HEK293T (cell line): ENCODE measurements around the gene PDZD7.

ENCODE experiments used
- CTCF ChIA-PET: fragments of 350-600 bp; formaldehyde crosslinking; extraction: SDS; loops from one replicate; lab custom pipeline; 2021; ENCODE audit warnings: antibody characterized with exemption, inconsistent platforms; lab: Yijun Ruan, JAX
- POLR2A ChIA-PET: fragments of 350-600 bp; formaldehyde crosslinking; extraction: SDS; loops from one replicate; lab custom pipeline; 2020; ENCODE audit warnings: antibody characterized with exemption, inconsistent platforms; lab: Yijun Ruan, JAX
- DNase-seq: peaks from one replicate; pipeline ENCODE4 v3.0.0; 2012; ENCODE audit warnings: mixed read lengths; ENCODE audit errors: extremely low spot score
- ARNT ChIP-seq: fragments of 450-650 bp; IDR thresholded peaks from 2 replicates; pipeline ENCODE4 v1.6.1; 2017; ENCODE audit warnings: mild to moderate bottlenecking
- BHLHE40 ChIP-seq: fragments of 450-650 bp; IDR thresholded peaks from 2 replicates; pipeline ENCODE4 v1.6.1; 2016; ENCODE audit warnings: mild to moderate bottlenecking, moderate library complexity, borderline replicate concordance
- CTBP1 ChIP-seq: fragments of 450-650 bp; IDR thresholded peaks from 2 replicates; pipeline ENCODE4 v1.6.1; 2016; ENCODE audit warnings: borderline replicate concordance
- ELF4 ChIP-seq: fragments of 450-650 bp; IDR thresholded peaks from 2 replicates; pipeline ENCODE4 v1.6.1; 2017; ENCODE audit warnings: antibody characterized with exemption
- FOXA1 ChIP-seq: fragments of 450-650 bp; IDR thresholded peaks from 2 replicates; pipeline ENCODE4 v1.6.1; 2016; ENCODE audit warnings: mild to moderate bottlenecking
- FOXK2 ChIP-seq: fragments of 450-650 bp; IDR thresholded peaks from 2 replicates; pipeline ENCODE4 v1.6.1; 2016; ENCODE audit warnings: mild to moderate bottlenecking
- FOXM1 ChIP-seq: fragments of 450-650 bp; IDR thresholded peaks from 2 replicates; pipeline ENCODE4 v1.6.1; 2017; ENCODE audit warnings: mild to moderate bottlenecking, borderline replicate concordance
- HDGF ChIP-seq: fragments of 450-650 bp; IDR thresholded peaks from 2 replicates; pipeline ENCODE4 v1.6.1; 2017; ENCODE audit warnings: antibody characterized with exemption, borderline replicate concordance
- L3MBTL2 ChIP-seq: fragments of 450-650 bp; conservative IDR thresholded peaks from 2 replicates; pipeline ENCODE4 v1.6.1; 2016; ENCODE audit warnings: mild to moderate bottlenecking
- LEF1 ChIP-seq: fragments of 450-650 bp; IDR thresholded peaks from 2 replicates; pipeline ENCODE4 v1.6.1; 2017; ENCODE audit warnings: mild to moderate bottlenecking, borderline replicate concordance
- NFRKB ChIP-seq: fragments of 450-650 bp; IDR thresholded peaks from 2 replicates; pipeline ENCODE4 v1.6.1; 2016; ENCODE audit warnings: mild to moderate bottlenecking, moderate library complexity
- PKNOX1 ChIP-seq: fragments of 450-650 bp; IDR thresholded peaks from 2 replicates; pipeline ENCODE4 v1.6.1; 2016
- SP1 ChIP-seq: fragments of 450-650 bp; IDR thresholded peaks from 2 replicates; pipeline ENCODE4 v1.6.1; 2017
- SUZ12 ChIP-seq: fragments of 450-650 bp; IDR thresholded peaks from 2 replicates; pipeline ENCODE4 v1.6.1; 2016; ENCODE audit warnings: mild to moderate bottlenecking
- TARDBP ChIP-seq: fragments of 450-650 bp; IDR thresholded peaks from 2 replicates; pipeline ENCODE4 v1.6.1; 2016
- ZNF384 ChIP-seq: fragments of 450-650 bp; IDR thresholded peaks from 2 replicates; pipeline ENCODE4 v1.6.1; 2016

Gene PDZD7

GRCh38 chr10:100997360-100998182 lies 33.4 kb downstream of the PDZD7 start:
- ChIA-PET POLR2A (interaction anchor here (0.8 to 4.2 kb wide), 12 partner anchors 9 to 84 kb away, joined by 3 to 27 read pairs (median 4); no protein-coding TSS in a partner anchor), CTCF (interaction anchor here (0.7 to 3.8 kb wide), 12 partner anchors 10 to 69 kb away, joined by 3 to 50 read pairs (median 4); partner anchors contain the start of genes PDZD7, SEMA4G and SFXN3)
- DNase-seq, result peak; percentile 88
- TF ChIP-seq NFRKB, result no peak
- 0 out of 2 replicates have a peak, but pooled peaks have one; percentile 9 for TF ChIP-seq TARDBP
- peak; percentile 28; the same call in 1 of the 2 replicates for TF ChIP-seq L3MBTL2

DNA sequence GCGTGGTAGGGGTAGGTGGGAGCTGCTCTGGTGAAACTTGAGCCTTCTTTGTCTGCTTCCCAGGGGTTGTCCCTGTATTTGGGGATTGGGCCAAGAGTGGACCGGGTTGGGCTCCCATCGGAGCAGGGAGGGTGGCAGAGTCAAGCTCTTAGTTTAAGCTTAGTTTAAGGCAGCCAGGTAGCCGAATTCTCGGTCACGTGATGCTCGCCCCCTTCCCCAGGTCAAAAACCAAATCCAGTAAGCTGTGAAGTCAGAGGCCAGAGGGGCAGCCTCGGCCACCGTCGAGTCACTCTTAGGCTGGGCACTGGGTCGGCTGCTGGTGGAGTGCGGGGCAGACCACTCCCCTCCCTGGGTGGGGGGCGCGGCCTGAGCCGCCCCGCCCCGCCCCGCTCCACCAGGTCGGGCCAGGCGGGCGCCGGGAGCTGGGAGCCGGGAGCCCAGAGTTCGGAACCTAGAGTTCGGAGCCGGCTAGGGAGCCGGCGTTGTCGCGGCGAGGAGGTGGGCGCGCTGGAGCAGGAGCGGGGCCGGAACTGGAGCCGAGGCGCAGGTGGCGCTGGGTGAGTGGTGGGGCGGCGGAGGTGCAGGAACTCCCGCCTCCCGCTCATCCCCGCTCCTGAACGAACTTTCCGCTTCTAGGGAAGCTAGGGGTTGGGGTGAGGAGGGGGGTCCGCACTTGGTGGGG lies 34.1 kb downstream of the PDZD7 start:
- peak; percentile 65 for DNase-seq
- ChIA-PET CTCF (interaction anchor here (0.6 to 3.8 kb wide), 11 partner anchors 11 to 73 kb away, joined by 3 to 50 read pairs (median 4); partner anchors contain the start of gene SEMA4G), POLR2A (interaction anchor here (0.8 to 4.2 kb wide), 9 partner anchors 8 to 64 kb away, joined by 3 to 27 read pairs (median 5); no protein-coding TSS in a partner anchor)
- no peak for TF ChIP-seq ARNT
- TF ChIP-seq HDGF, result no peak
- no peak for TF ChIP-seq PKNOX1
- TF ChIP-seq BHLHE40, result no peak
- TF ChIP-seq SUZ12, result no peak
- no peak for TF ChIP-seq FOXK2
- TF ChIP-seq L3MBTL2, result no peak
- no peak for TF ChIP-seq NFRKB
- TF ChIP-seq ZNF384, result no peak
- TF ChIP-seq FOXM1, result no peak
- TF ChIP-seq CTBP1, result no peak
- no peak for TF ChIP-seq FOXA1
- TF ChIP-seq SP1, result no peak
- no peak for TF ChIP-seq ELF4

DNA sequence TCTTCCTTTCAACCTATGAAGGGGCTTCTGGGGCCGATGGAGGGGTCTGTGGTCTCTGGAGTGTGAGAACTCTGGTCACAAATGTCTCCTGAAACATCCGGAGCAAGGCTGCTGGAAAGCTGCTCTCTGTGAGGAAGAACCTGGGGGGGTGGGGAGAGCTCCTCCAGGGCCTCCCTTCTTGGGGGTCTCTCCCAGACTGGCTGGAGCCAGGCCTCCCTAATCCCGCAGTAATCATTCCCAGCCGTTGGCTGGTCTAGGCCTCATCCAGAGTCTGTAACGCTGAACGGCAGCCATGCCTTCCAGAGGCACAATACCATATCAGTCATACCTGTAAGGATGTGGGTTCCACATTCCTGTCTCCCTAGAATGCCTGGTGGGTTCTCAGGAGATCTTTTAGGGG lies 35.7 kb downstream of the PDZD7 start:
- ChIA-PET POLR2A (interaction anchor here (4.2 kb wide), 1 partner anchor 20 kb away, joined by 20 read pairs; no protein-coding TSS in a partner anchor), CTCF (interaction anchor here (1.5 to 3.8 kb wide), 3 partner anchors 17 to 24 kb away, joined by 3 to 50 read pairs (median 25); no protein-coding TSS in a partner anchor)
- no peak for DNase-seq
- TF ChIP-seq L3MBTL2, result no peak
- TF ChIP-seq NFRKB, result no peak
- no peak for TF ChIP-seq BHLHE40
- TF ChIP-seq HDGF, result no peak
- TF ChIP-seq PKNOX1, result no peak
- TF ChIP-seq FOXM1, result no peak

- ChIA-PET POLR2A (interaction anchor here (0.6 to 2.1 kb wide), 3 partner anchors 9 to 20 kb away, joined by 3 to 6 read pairs (median 5); no protein-coding TSS in a partner anchor), CTCF (interaction anchor here (0.6 to 4.6 kb wide), 6 partner anchors 17 to 525 kb away, joined by 3 to 23 read pairs (median 6); no protein-coding TSS in a partner anchor)
- 0 out of 2 replicates have a peak, but pooled peaks have one; percentile 39 for TF ChIP-seq HDGF
- TF ChIP-seq SUZ12, result no peak
- peak; percentile 61 for DNase-seq
Observed at GRCh38 chr10:100993986-100994708, 36.8 kb downstream of the PDZD7 start.

DNA sequence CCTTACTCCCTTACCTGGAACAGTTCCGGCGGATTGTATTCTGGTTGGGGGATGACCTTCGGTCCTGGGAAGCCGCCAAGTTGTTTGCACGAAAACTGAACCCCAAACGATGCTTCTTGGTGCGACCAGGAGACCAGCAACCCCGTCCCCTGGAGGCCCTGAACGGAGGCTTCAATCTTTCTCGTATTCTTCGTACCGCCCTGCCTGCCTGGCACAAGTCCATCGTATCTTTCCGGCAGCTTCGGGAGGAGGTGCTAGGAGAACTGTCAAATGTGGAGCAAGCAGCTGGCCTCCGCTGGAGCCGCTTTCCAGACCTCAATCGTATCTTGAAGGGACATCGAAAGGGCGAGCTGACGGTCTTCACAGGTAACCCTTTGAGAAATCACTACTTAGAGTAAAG lies 41.8 kb downstream of the PDZD7 start:
- TF ChIP-seq BHLHE40 (no peak), ARNT (no peak), ELF4 (no peak), FOXM1 (no peak), SP1 (no peak), LEF1 (no peak), FOXA1 (no peak), NFRKB (no peak), PKNOX1 (no peak), TARDBP (no peak), HDGF (no peak), ZNF384 (no peak)
- no peak for DNase-seq
- CTCF ChIA-PET, result no interaction called here
- POLR2A ChIA-PET, result interaction anchor here (0.7 to 1.3 kb wide), 2 partner anchors 9 to 29 kb away, joined by 3 to 12 read pairs; partner anchors contain the start of gene LZTS2
